Liver (tissue), 9 donors: ENCODE data around the gene HS3ST1. TPM values are rescaled to one million over a fixed set of nuclear protein-coding genes. Genes with fewer than 3 reads are reported as not detected.

Source experiments
- DNase-seq: peaks from one replicate; pipeline ENCODE4 v3.0.0-alpha.2; 2017; ENCODE audit warnings: low spot score
- H3K27ac ChIP-seq, 2 donors: one replicate each; pipeline ENCODE4 v1.7.0; 2013; ENCODE audit warnings: inconsistent platforms in 2 of 2, low read length in 2 of 2, control low read depth in 1 of 2, low read depth in 1 of 2, mild to moderate bottlenecking in 1 of 2
- H3K27me3 ChIP-seq, 4 donors: one replicate each; pipeline versions ENCODE4 v1.6.1 to v1.7.0; 2013; ENCODE audit warnings: low read length in 3 of 4, inconsistent platforms in 1 of 4, mild to moderate bottlenecking in 1 of 4, moderate library complexity in 1 of 4; ENCODE audit not compliant: control insufficient read depth in 4 of 4, insufficient read depth in 4 of 4
- H3K36me3 ChIP-seq, 4 donors: one replicate each; pipeline versions ENCODE4 v1.6.1 to v1.7.0; 2013; ENCODE audit warnings: low read length in 3 of 4, mild to moderate bottlenecking in 3 of 4, low read depth in 1 of 4, moderate library complexity in 1 of 4; ENCODE audit not compliant: control insufficient read depth in 4 of 4, insufficient read depth in 3 of 4
- H3K4me1 ChIP-seq, 4 donors: one replicate each; pipeline versions ENCODE4 v1.6.1 to v1.7.0; 2013; ENCODE audit warnings: low read length in 3 of 4, mild to moderate bottlenecking in 3 of 4, moderate library complexity in 1 of 4; ENCODE audit not compliant: control insufficient read depth in 4 of 4, insufficient read depth in 4 of 4
- H3K4me3 ChIP-seq, 3 donors: one replicate each; pipeline versions ENCODE4 v1.6.1 to v1.7.0; 2013; ENCODE audit warnings: low read length in 3 of 3, control low read depth in 1 of 3, low read depth in 1 of 3, mild to moderate bottlenecking in 1 of 3
- H3K9ac ChIP-seq, 2 donors: one replicate each; pipeline ENCODE4 v1.7.0; 2013; ENCODE audit warnings: low read length in 2 of 2, mild to moderate bottlenecking in 2 of 2, moderate library complexity in 2 of 2, control low read depth in 1 of 2, low read depth in 1 of 2
- H3K9me3 ChIP-seq, 4 donors: one replicate each; pipeline versions ENCODE4 v1.6.1 to v1.7.0; 2013; ENCODE audit warnings: low read length in 3 of 4; ENCODE audit not compliant: control insufficient read depth in 4 of 4
- EGR1 ChIP-seq, 2 donors: IDR thresholded peaks; 2 replicates each; pipeline ENCODE4 v1.6.1; 2016 to 2018; ENCODE audit warnings: antibody characterized with exemption in 2 of 2, low read depth in 2 of 2
- FOXA1 ChIP-seq: IDR thresholded peaks from 2 replicates; pipeline ENCODE4 v1.6.1; 2016; ENCODE audit warnings: antibody characterized with exemption
- FOXA2 ChIP-seq: IDR thresholded peaks from 2 replicates; pipeline ENCODE4 v1.6.1; 2016; ENCODE audit warnings: antibody characterized with exemption
- GABPA ChIP-seq, 2 donors: IDR thresholded peaks in 1 of 2; conservative IDR thresholded peaks in 1 of 2; 2 replicates each; pipeline ENCODE4 v1.6.1; 2016; ENCODE audit warnings: antibody characterized with exemption in 2 of 2, mild to moderate bottlenecking in 1 of 2, moderate library complexity in 1 of 2
- HNF4A ChIP-seq, 2 donors: conservative IDR thresholded peaks; 2 replicates each; pipeline ENCODE4 v1.6.1; 2016; ENCODE audit warnings: antibody characterized with exemption in 2 of 2, mild to moderate bottlenecking in 2 of 2
- HNF4G ChIP-seq: IDR thresholded peaks from 2 replicates; pipeline ENCODE4 v1.6.1; 2016; ENCODE audit warnings: antibody characterized with exemption
- JUND ChIP-seq, 2 donors: IDR thresholded peaks; 2 replicates each; pipeline ENCODE4 v1.6.1; 2016; ENCODE audit warnings: antibody characterized with exemption in 2 of 2
- NR2F2 ChIP-seq: IDR thresholded peaks from 2 replicates; pipeline ENCODE4 v1.6.1; 2016; ENCODE audit warnings: antibody characterized with exemption
- RAD21 ChIP-seq, 2 donors: IDR thresholded peaks; 2 replicates each; pipeline ENCODE4 v1.6.1; 2016; ENCODE audit warnings: antibody characterized with exemption in 2 of 2, mild to moderate bottlenecking in 2 of 2
- RXRA ChIP-seq, 2 donors: IDR thresholded peaks; 2 replicates each; pipeline ENCODE4 v1.6.1; 2017 to 2018; ENCODE audit warnings: antibody characterized with exemption in 2 of 2, mild to moderate bottlenecking in 1 of 2
- SP1 ChIP-seq: IDR thresholded peaks from 2 replicates; pipeline ENCODE4 v1.6.1; 2018; ENCODE audit warnings: antibody characterized with exemption, mild to moderate bottlenecking
- TAF1 ChIP-seq: conservative IDR thresholded peaks from 2 replicates; pipeline ENCODE4 v1.6.1; 2016; ENCODE audit warnings: antibody characterized with exemption, mild to moderate bottlenecking
- YY1 ChIP-seq: IDR thresholded peaks from 2 replicates; pipeline ENCODE4 v1.6.1; 2016; ENCODE audit warnings: antibody characterized with exemption, mild to moderate bottlenecking
- WGBS: extraction: QIAGEN DNeasy Blood & Tissue Kit; methylation state at CpG from one replicate; pipeline ENCODE4 v1.1.7; 2013; 5-methylcytosine and 5-hydroxymethylcytosine counted together
- polyA plus RNA-seq, 2 donors: library from polyadenylated mRNA; stranded (reverse) in 1 of 2; unstranded in 1 of 2; fragments of 200-250 nt in 1 of 2; fragments of >200 nt in 1 of 2; fragmentation: Nextera tagmentation in 1 of 2; extraction: Ambion mirVana in 1 of 2; gene quantifications; one replicate each; pipeline versions ENCODE4 v1.2.1 to v1.2.3, GENCODE V29; 2013 to 2015
- total RNA-seq, 2 donors: library from RNA; depleted of rRNA; stranded (reverse); fragments of >200 nt; gene quantifications; one replicate each; pipeline ENCODE4 v1.2.3, GENCODE V29; 2014
- TF ChIP-seq, protein P1 (sequence below): IDR thresholded peaks from 2 replicates; pipeline ENCODE4 v1.6.1; 2016; ENCODE audit warnings: antibody characterized with exemption
- TF ChIP-seq, protein P2 (sequence below): IDR thresholded peaks from 2 replicates; pipeline ENCODE4 v1.6.1; 2016; ENCODE audit warnings: antibody characterized with exemption
- TF ChIP-seq, protein P3 (sequence below): IDR thresholded peaks from 2 replicates; pipeline ENCODE4 v1.6.1; 2016; ENCODE audit warnings: antibody characterized with exemption, mild to moderate bottlenecking
- TF ChIP-seq, protein P4 (sequence below): IDR thresholded peaks from 2 replicates; pipeline ENCODE4 v1.6.1; 2016; ENCODE audit warnings: antibody characterized with exemption
- TF ChIP-seq, protein P5 (sequence below): fragments of 150-350 bp; IDR thresholded peaks from 2 replicates; pipeline ENCODE4 v1.5.1; 2017; ENCODE audit warnings: improper control_type of control experiment, low read depth, low read length; ENCODE audit not compliant: missing input control
- donor health status: healthy.
- donor health status: healthy.
- donor health status: healthy.
- donor health status: healthy.
- donor health status: healthy.

The HS3ST1 gene
- total and polyA plus RNA-seq, 4 donors: 0.25 to 0.75 (median 0.30) TPM

DNA sequence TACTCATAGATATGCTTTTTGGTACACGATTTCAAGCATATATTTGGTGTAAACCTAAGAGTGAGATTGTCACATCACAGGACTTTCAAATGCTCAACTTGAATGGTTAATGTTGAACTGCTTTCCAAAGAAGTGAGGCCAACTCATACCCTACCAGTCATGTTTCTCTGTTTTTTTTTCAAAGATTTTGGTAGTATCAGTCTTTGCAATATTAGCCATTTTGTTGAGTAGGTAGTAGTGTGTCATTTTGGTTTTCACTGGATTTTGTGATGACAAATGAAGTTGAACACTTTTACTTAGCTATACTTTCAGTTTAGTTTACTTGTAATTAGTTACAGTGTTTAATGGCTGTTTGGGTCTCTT is 12.5 kb upstream of the HS3ST1 start:
- no peaks in the 10 kb centered on the region for H3K4me1 ChIP-seq
- TF ChIP-seq, protein P1, sequence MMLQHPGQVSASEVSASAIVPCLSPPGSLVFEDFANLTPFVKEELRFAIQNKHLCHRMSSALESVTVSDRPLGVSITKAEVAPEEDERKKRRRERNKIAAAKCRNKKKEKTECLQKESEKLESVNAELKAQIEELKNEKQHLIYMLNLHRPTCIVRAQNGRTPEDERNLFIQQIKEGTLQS: no peak
- no peak for TF ChIP-seq FOXA2
- TF ChIP-seq JUND (IDR thresholded peaks at IDR 0.05): no peak
- TF ChIP-seq TAF1: no peak
- no peak for TF ChIP-seq GABPA (IDR thresholded peaks at IDR 0.05 in 1 of 2, conservative IDR thresholded peaks at IDR 0.05 in 1 of 2)
- no peak for TF ChIP-seq SP1
- TF ChIP-seq, protein P2, sequence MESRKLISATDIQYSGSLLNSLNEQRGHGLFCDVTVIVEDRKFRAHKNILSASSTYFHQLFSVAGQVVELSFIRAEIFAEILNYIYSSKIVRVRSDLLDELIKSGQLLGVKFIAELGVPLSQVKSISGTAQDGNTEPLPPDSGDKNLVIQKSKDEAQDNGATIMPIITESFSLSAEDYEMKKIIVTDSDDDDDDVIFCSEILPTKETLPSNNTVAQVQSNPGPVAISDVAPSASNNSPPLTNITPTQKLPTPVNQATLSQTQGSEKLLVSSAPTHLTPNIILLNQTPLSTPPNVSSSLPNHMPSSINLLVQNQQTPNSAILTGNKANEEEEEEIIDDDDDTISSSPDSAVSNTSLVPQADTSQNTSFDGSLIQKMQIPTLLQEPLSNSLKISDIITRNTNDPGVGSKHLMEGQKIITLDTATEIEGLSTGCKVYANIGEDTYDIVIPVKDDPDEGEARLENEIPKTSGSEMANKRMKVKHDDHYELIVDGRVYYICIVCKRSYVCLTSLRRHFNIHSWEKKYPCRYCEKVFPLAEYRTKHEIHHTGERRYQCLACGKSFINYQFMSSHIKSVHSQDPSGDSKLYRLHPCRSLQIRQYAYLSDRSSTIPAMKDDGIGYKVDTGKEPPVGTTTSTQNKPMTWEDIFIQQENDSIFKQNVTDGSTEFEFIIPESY: no peak
- TF ChIP-seq FOXA1: no peak
- no peak for TF ChIP-seq NR2F2
- no peak for TF ChIP-seq YY1
- TF ChIP-seq, protein P3, sequence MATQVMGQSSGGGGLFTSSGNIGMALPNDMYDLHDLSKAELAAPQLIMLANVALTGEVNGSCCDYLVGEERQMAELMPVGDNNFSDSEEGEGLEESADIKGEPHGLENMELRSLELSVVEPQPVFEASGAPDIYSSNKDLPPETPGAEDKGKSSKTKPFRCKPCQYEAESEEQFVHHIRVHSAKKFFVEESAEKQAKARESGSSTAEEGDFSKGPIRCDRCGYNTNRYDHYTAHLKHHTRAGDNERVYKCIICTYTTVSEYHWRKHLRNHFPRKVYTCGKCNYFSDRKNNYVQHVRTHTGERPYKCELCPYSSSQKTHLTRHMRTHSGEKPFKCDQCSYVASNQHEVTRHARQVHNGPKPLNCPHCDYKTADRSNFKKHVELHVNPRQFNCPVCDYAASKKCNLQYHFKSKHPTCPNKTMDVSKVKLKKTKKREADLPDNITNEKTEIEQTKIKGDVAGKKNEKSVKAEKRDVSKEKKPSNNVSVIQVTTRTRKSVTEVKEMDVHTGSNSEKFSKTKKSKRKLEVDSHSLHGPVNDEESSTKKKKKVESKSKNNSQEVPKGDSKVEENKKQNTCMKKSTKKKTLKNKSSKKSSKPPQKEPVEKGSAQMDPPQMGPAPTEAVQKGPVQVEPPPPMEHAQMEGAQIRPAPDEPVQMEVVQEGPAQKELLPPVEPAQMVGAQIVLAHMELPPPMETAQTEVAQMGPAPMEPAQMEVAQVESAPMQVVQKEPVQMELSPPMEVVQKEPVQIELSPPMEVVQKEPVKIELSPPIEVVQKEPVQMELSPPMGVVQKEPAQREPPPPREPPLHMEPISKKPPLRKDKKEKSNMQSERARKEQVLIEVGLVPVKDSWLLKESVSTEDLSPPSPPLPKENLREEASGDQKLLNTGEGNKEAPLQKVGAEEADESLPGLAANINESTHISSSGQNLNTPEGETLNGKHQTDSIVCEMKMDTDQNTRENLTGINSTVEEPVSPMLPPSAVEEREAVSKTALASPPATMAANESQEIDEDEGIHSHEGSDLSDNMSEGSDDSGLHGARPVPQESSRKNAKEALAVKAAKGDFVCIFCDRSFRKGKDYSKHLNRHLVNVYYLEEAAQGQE: no peak
- TF ChIP-seq EGR1 (IDR thresholded peaks at IDR 0.05; ENCODE audit: low read depth in 2 of 2): no peak
- TF ChIP-seq, protein P4, sequence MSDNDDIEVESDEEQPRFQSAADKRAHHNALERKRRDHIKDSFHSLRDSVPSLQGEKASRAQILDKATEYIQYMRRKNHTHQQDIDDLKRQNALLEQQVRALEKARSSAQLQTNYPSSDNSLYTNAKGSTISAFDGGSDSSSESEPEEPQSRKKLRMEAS: no peak
- no peak for TF ChIP-seq HNF4G
- TF ChIP-seq RAD21 (IDR thresholded peaks at IDR 0.05): no peak
- 71% methylated on average over 1 of the region's 1 CpG for WGBS
- H3K36me3 ChIP-seq: no peaks in the 10 kb centered on the region
- H3K27me3 ChIP-seq: peaks cover 0 to 6% (median 0%) of the 10 kb centered on the region in 4 donors
- H3K27ac ChIP-seq: no peak overlapping the region
- no peak overlapping the region for H3K4me3 ChIP-seq
- DNase-seq: no peak
- H3K9me3 ChIP-seq: no peaks in the 10 kb centered on the region
- H3K9ac ChIP-seq: no peak overlapping the region

DNA sequence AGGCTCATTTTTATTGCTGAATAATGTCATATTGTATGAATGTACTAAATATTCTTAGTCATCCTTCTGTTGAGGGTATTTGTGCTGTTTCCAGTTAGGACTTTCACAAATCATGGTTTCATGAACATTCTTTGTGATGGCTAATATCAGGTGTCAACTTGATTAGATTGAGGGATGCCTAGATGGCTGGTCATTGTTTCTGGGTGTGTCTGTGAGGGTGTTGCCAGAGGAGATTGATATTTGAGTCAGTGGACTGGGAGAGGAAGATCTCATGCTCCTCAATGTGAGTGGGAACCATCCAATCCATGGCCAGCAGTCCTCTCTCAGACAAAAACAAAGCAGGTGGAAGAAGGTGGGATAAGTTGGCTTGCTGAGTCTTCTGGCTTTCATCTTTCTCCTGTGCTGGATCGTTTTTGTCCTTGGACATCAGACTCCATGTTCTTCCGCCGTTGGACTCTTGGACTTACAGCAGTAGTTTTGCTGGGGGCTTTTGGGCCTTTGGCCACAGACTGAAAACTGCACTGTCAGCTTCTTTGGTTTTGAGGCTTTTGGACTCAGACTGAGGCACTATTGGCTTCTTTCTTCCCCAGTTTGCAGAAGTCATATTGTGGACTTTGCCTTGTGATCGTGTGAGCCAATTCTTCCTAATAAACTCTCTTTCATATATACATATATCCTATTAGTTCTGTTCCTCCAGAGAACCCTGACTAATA is 11.9 kb upstream of the HS3ST1 start:
- Histone ChIP-seq H3K4me1 (no peaks in the 10 kb centered on the region), H3K27me3 (peaks cover 0 to 6% (median 0%) of the 10 kb centered on the region in 4 donors), H3K9me3 (no peaks in the 10 kb centered on the region), H3K36me3 (no peaks in the 10 kb centered on the region), H3K4me3 (no peak overlapping the region), H3K9ac (no peak overlapping the region), H3K27ac (no peak overlapping the region)
- TF ChIP-seq TAF1: no peak
- TF ChIP-seq, protein P1: no peak
- TF ChIP-seq, protein P3: no peak
- TF ChIP-seq, protein P5, sequence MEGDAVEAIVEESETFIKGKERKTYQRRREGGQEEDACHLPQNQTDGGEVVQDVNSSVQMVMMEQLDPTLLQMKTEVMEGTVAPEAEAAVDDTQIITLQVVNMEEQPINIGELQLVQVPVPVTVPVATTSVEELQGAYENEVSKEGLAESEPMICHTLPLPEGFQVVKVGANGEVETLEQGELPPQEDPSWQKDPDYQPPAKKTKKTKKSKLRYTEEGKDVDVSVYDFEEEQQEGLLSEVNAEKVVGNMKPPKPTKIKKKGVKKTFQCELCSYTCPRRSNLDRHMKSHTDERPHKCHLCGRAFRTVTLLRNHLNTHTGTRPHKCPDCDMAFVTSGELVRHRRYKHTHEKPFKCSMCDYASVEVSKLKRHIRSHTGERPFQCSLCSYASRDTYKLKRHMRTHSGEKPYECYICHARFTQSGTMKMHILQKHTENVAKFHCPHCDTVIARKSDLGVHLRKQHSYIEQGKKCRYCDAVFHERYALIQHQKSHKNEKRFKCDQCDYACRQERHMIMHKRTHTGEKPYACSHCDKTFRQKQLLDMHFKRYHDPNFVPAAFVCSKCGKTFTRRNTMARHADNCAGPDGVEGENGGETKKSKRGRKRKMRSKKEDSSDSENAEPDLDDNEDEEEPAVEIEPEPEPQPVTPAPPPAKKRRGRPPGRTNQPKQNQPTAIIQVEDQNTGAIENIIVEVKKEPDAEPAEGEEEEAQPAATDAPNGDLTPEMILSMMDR: no peak
- TF ChIP-seq RAD21 (IDR thresholded peaks at IDR 0.05): no peak
- TF ChIP-seq HNF4A (conservative IDR thresholded peaks at IDR 0.05): no peak
- no peak for TF ChIP-seq RXRA (IDR thresholded peaks at IDR 0.05)
- no peak for TF ChIP-seq EGR1 (IDR thresholded peaks at IDR 0.05; ENCODE audit: low read depth in 2 of 2)
- no peak for TF ChIP-seq NR2F2
- TF ChIP-seq YY1: no peak
- TF ChIP-seq HNF4G: no peak
- 82% methylated on average over 4 of the region's 4 CpGs for WGBS
- DNase-seq: no peak
